ENCODE data around the gene MUC4. TPM values are rescaled to one million over a fixed set of nuclear protein-coding genes. Genes with fewer than 3 reads are reported as not detected.
"Not testable (repeated sequence)": the region's sequence is repeated elsewhere in the genome, so short reads cannot be mapped to it uniquely, and the experiment has no call there.

Gene MUC4
- total RNA-seq, 1 experiment from 2014 or later, result 0.03 TPM

DNA sequence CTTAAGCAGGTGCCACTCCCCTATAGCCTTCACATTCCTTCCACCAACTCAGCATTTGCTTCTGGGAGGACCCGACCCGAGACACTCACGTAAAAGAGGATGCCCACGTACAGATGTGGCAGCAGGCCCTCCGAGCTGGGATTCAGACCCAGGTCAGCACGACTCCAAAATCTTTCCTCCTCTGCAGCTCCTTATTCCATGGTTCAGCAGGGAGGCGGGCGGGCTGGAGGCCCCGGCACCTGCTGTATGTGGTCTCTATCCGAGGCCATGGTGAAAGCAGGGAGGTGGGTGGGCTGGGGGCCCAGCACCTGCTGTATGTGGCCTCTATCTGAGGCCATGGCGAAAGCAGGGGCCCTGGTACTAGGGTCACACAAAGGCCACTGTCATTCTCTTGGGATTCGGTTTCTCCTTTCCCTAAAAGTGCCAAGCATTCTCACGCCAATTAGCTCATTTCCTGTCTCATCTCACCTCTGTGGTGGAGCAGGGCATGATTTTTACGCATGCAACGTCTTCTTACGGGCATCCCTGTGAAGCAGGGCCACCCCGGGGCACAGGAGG is 5.9 kb upstream of the MUC4 start:
- Histone ChIP-seq H3K4me1 (ENCODE audit: control insufficient read depth, insufficient read depth, low read length) (no peaks in the 10 kb centered on the region; the same call in 1 of the 2 replicates), H3K36me3 (ENCODE audit: control insufficient read depth, insufficient read depth, low read length) (no peaks in the 10 kb centered on the region), H3K4me3 (ENCODE audit: low read depth in 2 of 2, low read length in 2 of 2) (no peak overlapping the region), H3K27ac (ENCODE audit: low read length) (no peak overlapping the region), H3K27me3 (ENCODE audit: control insufficient read depth, insufficient read depth, low read length) (no peaks in the 10 kb centered on the region; the same call in 1 of the 2 replicates), H3K9me3 (ENCODE audit: control insufficient read depth, insufficient read depth, low read depth, low read length) (no peaks in the 10 kb centered on the region)
- intact Hi-C loops (cut with micrococcal nuclease; ENCODE audit: unreplicated experiment) (no loop called here), in situ Hi-C loops (cut with HindIII; ENCODE audit: low pct_unique_long_range_greater_than_20kb, low sequenced_read_pairs) (no loop called here)
- POLR2A ChIA-PET, result no interaction called here
- TF ChIP-seq, protein P1, sequence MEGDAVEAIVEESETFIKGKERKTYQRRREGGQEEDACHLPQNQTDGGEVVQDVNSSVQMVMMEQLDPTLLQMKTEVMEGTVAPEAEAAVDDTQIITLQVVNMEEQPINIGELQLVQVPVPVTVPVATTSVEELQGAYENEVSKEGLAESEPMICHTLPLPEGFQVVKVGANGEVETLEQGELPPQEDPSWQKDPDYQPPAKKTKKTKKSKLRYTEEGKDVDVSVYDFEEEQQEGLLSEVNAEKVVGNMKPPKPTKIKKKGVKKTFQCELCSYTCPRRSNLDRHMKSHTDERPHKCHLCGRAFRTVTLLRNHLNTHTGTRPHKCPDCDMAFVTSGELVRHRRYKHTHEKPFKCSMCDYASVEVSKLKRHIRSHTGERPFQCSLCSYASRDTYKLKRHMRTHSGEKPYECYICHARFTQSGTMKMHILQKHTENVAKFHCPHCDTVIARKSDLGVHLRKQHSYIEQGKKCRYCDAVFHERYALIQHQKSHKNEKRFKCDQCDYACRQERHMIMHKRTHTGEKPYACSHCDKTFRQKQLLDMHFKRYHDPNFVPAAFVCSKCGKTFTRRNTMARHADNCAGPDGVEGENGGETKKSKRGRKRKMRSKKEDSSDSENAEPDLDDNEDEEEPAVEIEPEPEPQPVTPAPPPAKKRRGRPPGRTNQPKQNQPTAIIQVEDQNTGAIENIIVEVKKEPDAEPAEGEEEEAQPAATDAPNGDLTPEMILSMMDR (IDR thresholded peaks at IDR 0.05), result no peak
- no peak for TF ChIP-seq REST (IDR thresholded peaks at IDR 0.05; ENCODE audit: insufficient read depth in 1 of 2, low read depth in 2 of 2, low read length in 1 of 2)
- TF ChIP-seq POLR2AphosphoS5 (IDR thresholded peaks at IDR 0.05; ENCODE audit: low read depth, low read length), result no peak
- TF ChIP-seq SIN3A (IDR thresholded peaks at IDR 0.05; ENCODE audit: borderline replicate concordance, insufficient read depth, low read depth, low read length), result no peak
- TF ChIP-seq TCF7L2 (IDR thresholded peaks at IDR 0.05; ENCODE audit: low read depth, low read length), result no peak
- DNase-seq (ENCODE audit: low read depth, low spot score) (no peak), ATAC-seq (no peak)
- no TSS peak for BruUV-seq (replicated peaks)
- CTCF ChIA-PET, result no interaction called here

DNA sequence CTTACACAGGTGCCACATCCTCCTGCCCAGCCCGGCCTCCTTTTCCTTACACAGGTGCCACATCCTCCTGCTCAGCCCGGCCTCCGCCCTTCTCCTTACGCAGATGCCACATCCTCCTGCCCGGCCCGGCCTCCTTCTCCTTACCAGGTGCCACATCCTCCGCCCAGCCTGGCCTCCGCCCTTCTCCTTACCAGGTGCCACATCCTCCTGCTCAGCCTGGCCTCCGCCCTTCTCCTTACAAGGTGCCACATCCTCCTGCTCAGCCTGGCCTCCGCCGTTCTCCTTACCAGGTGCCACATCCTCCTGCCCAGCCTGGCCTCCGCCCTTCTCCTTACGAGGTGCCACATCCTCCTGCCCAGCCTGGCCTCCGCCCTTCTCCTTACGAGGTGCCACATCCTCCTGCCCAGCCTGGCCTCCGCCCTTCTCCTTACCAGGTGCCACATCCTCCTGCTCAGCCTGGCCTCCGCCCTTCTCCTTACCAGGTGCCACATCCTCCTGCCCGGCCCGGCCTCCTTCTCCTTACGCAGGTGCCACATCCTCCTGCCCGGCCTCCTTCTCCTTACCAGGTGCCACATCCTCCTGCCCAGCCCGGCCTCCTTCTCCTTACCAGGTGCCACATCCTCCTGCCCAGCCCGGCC is 4.7 kb upstream of the MUC4 start:
- BruUV-seq (replicated peaks); H3K4me1 ChIP-seq (ENCODE audit: control insufficient read depth, insufficient read depth, low read length); intact Hi-C loops (cut with micrococcal nuclease; ENCODE audit: unreplicated experiment); in situ Hi-C loops (cut with HindIII; ENCODE audit: low pct_unique_long_range_greater_than_20kb, low sequenced_read_pairs); H3K27me3 ChIP-seq (ENCODE audit: control insufficient read depth, insufficient read depth, low read length); H3K27ac ChIP-seq (ENCODE audit: low read length); H3K9me3 ChIP-seq (ENCODE audit: control insufficient read depth, insufficient read depth, low read depth, low read length); CTCF ChIA-PET; DNase-seq (ENCODE audit: low read depth, low spot score); ATAC-seq; H3K4me3 ChIP-seq (ENCODE audit: low read depth in 2 of 2, low read length in 2 of 2); H3K36me3 ChIP-seq (ENCODE audit: control insufficient read depth, insufficient read depth, low read length); POLR2A ChIA-PET: not testable (repeated sequence)

DNA sequence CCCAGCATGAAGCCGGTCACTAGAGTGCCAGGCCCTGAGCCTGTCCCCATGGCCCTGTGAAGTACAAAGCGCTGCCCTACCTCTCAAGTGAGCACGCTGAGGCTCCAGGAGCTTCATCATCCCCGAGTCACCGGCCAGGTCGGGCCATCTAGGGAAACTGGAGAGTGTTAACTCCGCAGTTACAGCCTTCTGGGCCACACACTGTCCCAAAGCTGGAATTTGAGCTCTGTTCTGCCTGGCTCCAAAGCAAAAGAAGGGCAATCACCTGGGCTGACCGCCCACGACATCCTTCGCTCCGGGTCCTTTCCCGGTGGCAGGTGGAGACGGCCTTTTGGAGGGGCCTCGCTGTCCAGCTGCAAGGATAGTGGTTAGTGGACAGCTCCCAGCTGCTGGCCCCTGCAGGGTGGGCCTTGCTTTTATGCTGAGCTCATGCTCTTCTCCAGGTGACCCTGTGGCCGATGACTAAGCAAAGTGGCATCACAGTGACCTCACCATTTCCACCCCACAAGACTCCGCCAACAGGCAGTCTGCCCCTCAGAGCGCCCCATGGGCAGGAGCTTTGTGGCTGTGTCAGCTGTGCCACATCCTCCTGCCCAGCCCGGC is 3.5 kb upstream of the MUC4 start:
- Histone ChIP-seq H3K9me3 (ENCODE audit: control insufficient read depth, insufficient read depth, low read depth, low read length) (no peaks in the 10 kb centered on the region), H3K4me3 (ENCODE audit: low read depth in 2 of 2, low read length in 2 of 2) (no peak overlapping the region), H3K4me1 (ENCODE audit: control insufficient read depth, insufficient read depth, low read length) (no peaks in the 10 kb centered on the region; the same call in 1 of the 2 replicates), H3K27me3 (ENCODE audit: control insufficient read depth, insufficient read depth, low read length) (no peaks in the 10 kb centered on the region), H3K36me3 (ENCODE audit: control insufficient read depth, insufficient read depth, low read length) (no peaks in the 10 kb centered on the region), H3K27ac (ENCODE audit: low read length) (no peak overlapping the region)
- CTCF ChIA-PET, result interaction anchor here (1.0 kb wide), 1 partner anchor 18 kb away, joined by 3 read pairs; no protein-coding TSS in a partner anchor
- intact Hi-C loops (cut with micrococcal nuclease; ENCODE audit: unreplicated experiment) (no loop called here), in situ Hi-C loops (cut with HindIII; ENCODE audit: low pct_unique_long_range_greater_than_20kb, low sequenced_read_pairs) (no loop called here)
- POLR2A ChIA-PET, result no interaction called here
- no peak for DNase-seq (ENCODE audit: low read depth, low spot score)
- no TSS peak for BruUV-seq (replicated peaks)
- TF ChIP-seq SIN3A (IDR thresholded peaks at IDR 0.05; ENCODE audit: borderline replicate concordance, insufficient read depth, low read depth, low read length), result no peak
- 0 out of 4 replicates have a peak, but pooled peaks of 1 of the 2 experiments have one; percentile 37 for TF ChIP-seq REST (IDR thresholded peaks at IDR 0.05; ENCODE audit: insufficient read depth in 1 of 2, low read depth in 2 of 2, low read length in 1 of 2)
- peak; percentile 55 for ATAC-seq
